GM21367 (cell line): Measurements from ENCODE around the gene ZNHIT6.

ENCODE experiments used
- ATAC-seq: cut with Tn5 transposase; IDR thresholded peaks from one replicate; pipeline ENCODE4 v1.9.1; 2021; ENCODE audit not compliant: unreplicated experiment

The ZNHIT6 gene

GRCh38 chr1:85623061-85623471 is 85.2 kb downstream of the ZNHIT6 start:
- ATAC-seq = no peak

- no peak for ATAC-seq
Observed at GRCh38 chr1:85621430-85621829, 86.8 kb downstream of the ZNHIT6 start.

GRCh38 chr1:85617633-85618100 is 90.6 kb downstream of the ZNHIT6 start:
- ATAC-seq = no peak

- no peak for ATAC-seq
Observed at GRCh38 chr1:85616736-85617135, 91.5 kb downstream of the ZNHIT6 start.

- no peak for ATAC-seq
Observed at GRCh38 chr1:85616364-85616705, 91.9 kb downstream of the ZNHIT6 start.

GRCh38 chr1:85615586-85616363 is 92.5 kb downstream of the ZNHIT6 start:
- no peak for ATAC-seq

- no peak for ATAC-seq
Observed at GRCh38 chr1:85612704-85613361, 95.4 kb downstream of the ZNHIT6 start.

GRCh38 chr1:85611856-85612255 is 96.4 kb downstream of the ZNHIT6 start:
- ATAC-seq = no peak

GRCh38 chr1:85611425-85611824 is 96.8 kb downstream of the ZNHIT6 start:
- ATAC-seq = no peak

GRCh38 chr1:85609976-85610375 is 98.3 kb downstream of the ZNHIT6 start:
- no peak for ATAC-seq

- ATAC-seq = no peak
Observed at GRCh38 chr1:85608851-85609250, 99.4 kb downstream of the ZNHIT6 start.

GRCh38 chr1:85607921-85608265 is 100.3 kb downstream of the ZNHIT6 start:
- ATAC-seq = no peak

- no peak for ATAC-seq
Observed at GRCh38 chr1:85607126-85607920, 100.9 kb downstream of the ZNHIT6 start.

- no peak for ATAC-seq
Observed at GRCh38 chr1:85606414-85606800, 101.8 kb downstream of the ZNHIT6 start.

GRCh38 chr1:85605484-85606413 is 102.5 kb downstream of the ZNHIT6 start:
- ATAC-seq = no peak

- no peak for ATAC-seq
Observed at GRCh38 chr1:85604298-85604997, 103.8 kb downstream of the ZNHIT6 start.

GRCh38 chr1:85603086-85603880 is 105.0 kb downstream of the ZNHIT6 start:
- ATAC-seq = no peak

GRCh38 chr1:85602571-85602970 is 105.7 kb downstream of the ZNHIT6 start:
- no peak for ATAC-seq

- no peak for ATAC-seq
Observed at GRCh38 chr1:85601901-85602300, 106.3 kb downstream of the ZNHIT6 start.
